Measurements from ENCODE around the gene PSTPIP1.

GRCh38 chr15:77052556-77052955 lies 57.6 kb downstream of the PSTPIP1 start:
- TF ChIP-seq TBL1XR1 (IDR thresholded peaks at IDR 0.05; ENCODE audit: low read length in 2 of 2), result no peak
- TF ChIP-seq CBX1 (IDR thresholded peaks at IDR 0.05; ENCODE audit: low read depth), result no peak

Data from K562 (cell line).